ENCODE results near the gene RITA1. TPM values are rescaled to one million over a fixed set of nuclear protein-coding genes. Genes with fewer than 3 reads are reported as not detected.

RITA1 gene
- total and polyA plus RNA-seq, 2 donors, result 5.8 to 13.8 TPM

GRCh38 chr12:113159937-113160336, 25.6 kb upstream of the RITA1 start:
- H3K4me1 ChIP-seq (ENCODE audit: insufficient read depth), result no peaks in the 10 kb centered on the region
- no peak overlapping the region for H3K4me3 ChIP-seq (ENCODE audit: low read depth, low read length)
- H3K27ac ChIP-seq (ENCODE audit: low read depth), result no peak overlapping the region
- DNase-seq (ENCODE audit: extremely low spot score), result no peak
- 95% methylated on average over 7 of the region's 7 CpGs for WGBS
- peaks cover 6% of the 10 kb centered on the region for H3K36me3 ChIP-seq (ENCODE audit: insufficient read depth)

- H3K36me3 ChIP-seq (ENCODE audit: insufficient read depth), result peaks cover 6% of the 10 kb centered on the region
- H3K4me1 ChIP-seq (ENCODE audit: insufficient read depth), result no peaks in the 10 kb centered on the region
- WGBS, result 71% methylated on average over 26 of the region's 26 CpGs
- DNase-seq (ENCODE audit: extremely low spot score), result no peak
- no peak overlapping the region for H3K4me3 ChIP-seq (ENCODE audit: low read depth, low read length)
- H3K27ac ChIP-seq (ENCODE audit: low read depth), result no peak overlapping the region
Measured at GRCh38 chr12:113161415-113162016, 24.0 kb upstream of the RITA1 start.

DNA sequence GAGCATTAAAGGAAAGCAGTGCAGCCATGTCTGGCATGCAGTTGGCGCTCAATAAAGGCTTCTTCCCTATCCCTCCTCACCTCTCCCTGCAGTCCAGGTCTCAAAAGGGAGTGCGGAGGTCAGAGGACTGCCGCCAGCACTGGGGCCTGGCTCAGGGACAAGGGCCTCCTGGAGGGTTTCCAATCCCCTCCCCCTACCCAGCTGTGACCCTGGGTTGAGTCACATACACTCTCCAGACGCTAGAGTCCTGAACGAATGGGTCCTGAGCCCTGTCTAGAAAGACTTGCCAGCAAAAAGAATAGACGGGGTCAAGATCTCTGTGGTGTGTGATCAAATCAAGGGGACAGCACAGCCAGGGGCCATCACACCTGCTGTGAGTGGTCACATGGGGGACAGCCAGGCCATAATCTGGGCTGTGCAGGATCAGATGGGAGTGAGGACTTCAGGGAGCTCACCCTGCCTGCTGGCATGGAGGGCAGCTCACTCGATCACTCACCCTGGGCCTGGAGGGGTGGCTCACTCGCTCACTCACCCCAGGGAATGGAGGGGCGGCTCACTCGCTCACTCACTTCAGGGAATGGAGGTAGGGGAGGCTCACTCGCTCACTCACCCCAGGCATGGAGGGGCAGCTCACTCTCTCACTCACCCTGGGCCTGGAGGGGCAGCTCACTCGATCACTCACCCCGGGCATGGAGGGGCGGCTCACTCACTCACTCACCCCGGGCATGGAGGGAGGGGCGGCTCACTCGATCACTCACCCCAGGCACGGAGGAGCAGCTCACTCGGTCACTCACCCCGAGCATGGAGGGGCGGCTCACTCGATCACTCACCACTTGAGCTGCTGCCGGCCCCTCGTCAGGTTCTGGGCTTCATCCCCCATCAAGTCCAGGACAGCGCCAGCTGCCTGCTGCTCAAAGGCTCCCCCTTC, 23.2 kb upstream of the RITA1 start:
- 84% methylated on average over 25 of the region's 25 CpGs for WGBS
- no peak overlapping the region for H3K4me3 ChIP-seq (ENCODE audit: low read depth, low read length)
- H3K4me1 ChIP-seq (ENCODE audit: insufficient read depth), result no peaks in the 10 kb centered on the region
- H3K36me3 ChIP-seq (ENCODE audit: insufficient read depth), result peaks cover 6% of the 10 kb centered on the region
- DNase-seq (ENCODE audit: extremely low spot score), result no peak
- no peak overlapping the region for H3K27ac ChIP-seq (ENCODE audit: low read depth)

DNA sequence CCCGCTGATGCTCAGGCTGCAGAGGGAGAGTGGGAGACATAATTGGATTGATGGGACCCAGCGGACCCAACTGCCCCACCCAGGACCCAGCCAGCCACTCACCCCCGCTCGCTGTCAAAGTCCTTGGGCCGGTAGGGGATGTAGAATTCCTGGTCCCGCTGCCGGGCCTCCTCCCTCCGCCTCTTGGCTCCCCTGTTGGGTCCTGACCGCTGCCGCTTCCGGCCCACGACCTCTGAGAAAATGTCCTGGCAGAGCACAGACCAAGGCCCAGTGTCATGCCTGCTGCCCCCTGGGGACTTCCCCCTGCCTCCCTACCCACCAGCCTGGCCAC, 22.5 kb upstream of the RITA1 start:
- Histone ChIP-seq H3K36me3 (ENCODE audit: insufficient read depth) (peaks cover 6% of the 10 kb centered on the region), H3K4me1 (ENCODE audit: insufficient read depth) (no peaks in the 10 kb centered on the region), H3K4me3 (ENCODE audit: low read depth, low read length) (no peak overlapping the region), H3K27ac (ENCODE audit: low read depth) (no peak overlapping the region)
- no peak for DNase-seq (ENCODE audit: extremely low spot score)
- 94% methylated on average over 12 of the region's 12 CpGs for WGBS

DNA sequence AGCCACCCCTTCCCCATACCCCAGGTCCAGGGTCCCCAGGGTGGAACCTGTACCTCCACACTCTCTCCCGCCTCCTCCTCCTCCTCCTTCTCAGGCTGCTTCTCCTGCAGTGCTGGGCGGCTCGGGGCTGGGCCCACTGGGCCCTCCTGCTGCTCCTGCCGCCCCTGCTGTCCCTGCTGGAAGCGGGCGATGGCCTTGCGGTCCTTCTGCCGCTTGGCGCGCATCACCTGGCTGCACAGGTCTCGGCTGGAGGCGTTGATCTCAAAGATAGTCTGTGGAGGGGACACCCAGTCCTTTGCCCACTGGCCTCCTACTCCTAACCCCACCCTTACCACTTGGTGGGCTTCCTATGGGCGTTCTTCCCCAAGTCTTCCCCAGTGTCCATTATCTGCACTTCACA, 21.5 kb upstream of the RITA1 start:
- Histone ChIP-seq H3K27ac (ENCODE audit: low read depth) (no peak overlapping the region), H3K36me3 (ENCODE audit: insufficient read depth) (peaks cover 6% of the 10 kb centered on the region), H3K4me3 (ENCODE audit: low read depth, low read length) (no peak overlapping the region), H3K4me1 (ENCODE audit: insufficient read depth) (no peaks in the 10 kb centered on the region)
- no peak for DNase-seq (ENCODE audit: extremely low spot score)
- 99% methylated on average over 13 of the region's 13 CpGs for WGBS

DNA sequence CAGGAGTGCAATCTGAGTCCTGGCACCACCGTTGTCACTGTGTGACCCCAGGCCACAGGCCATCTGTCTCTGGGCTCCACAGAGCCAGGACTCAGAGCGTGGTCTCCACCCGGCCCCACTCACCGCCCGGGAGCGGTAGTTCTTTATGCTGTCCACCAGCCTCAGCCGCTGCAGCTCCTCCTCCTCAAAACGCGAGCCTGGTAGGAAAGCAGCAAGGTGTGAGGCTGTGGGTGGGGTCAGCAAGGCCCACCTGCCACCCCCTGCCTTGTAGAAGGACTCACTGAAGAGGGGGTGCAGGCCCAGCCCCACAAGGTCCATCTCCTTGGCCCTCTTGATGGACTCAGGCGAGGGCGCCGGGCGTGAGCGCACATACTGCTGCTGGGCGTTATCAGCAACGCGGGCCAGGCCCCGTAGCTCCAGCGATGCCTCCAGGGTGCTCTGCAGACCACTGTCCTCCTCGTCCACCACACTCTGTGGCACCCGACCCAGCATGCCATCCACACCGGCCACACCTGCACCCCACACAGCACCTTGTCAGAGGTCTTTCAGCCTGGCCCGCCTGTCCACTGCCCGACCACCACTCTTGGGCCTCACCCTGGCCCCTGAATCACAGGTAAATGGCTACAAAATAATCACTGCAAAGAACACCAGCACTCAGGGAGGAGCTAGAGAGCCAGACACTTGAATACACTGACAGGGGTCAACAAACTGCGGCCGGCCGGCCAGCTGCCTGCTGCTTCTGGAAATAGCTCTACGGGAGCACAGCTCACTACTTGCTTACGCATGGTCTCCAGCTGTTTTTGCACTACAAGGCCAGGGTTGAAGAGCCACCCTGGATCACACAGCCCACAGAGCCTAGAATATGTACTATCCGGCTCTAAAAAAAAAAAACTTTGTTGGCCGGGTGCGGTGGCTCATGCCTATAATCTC, 19.7 kb upstream of the RITA1 start:
- Histone ChIP-seq H3K4me3 (ENCODE audit: low read depth, low read length) (no peak overlapping the region), H3K27ac (ENCODE audit: low read depth) (no peak overlapping the region), H3K36me3 (ENCODE audit: insufficient read depth) (peaks cover 7% of the 10 kb centered on the region), H3K4me1 (ENCODE audit: insufficient read depth) (no peaks in the 10 kb centered on the region)
- 93% methylated on average over 32 of the region's 32 CpGs for WGBS
- no peak for DNase-seq (ENCODE audit: extremely low spot score)

DNA sequence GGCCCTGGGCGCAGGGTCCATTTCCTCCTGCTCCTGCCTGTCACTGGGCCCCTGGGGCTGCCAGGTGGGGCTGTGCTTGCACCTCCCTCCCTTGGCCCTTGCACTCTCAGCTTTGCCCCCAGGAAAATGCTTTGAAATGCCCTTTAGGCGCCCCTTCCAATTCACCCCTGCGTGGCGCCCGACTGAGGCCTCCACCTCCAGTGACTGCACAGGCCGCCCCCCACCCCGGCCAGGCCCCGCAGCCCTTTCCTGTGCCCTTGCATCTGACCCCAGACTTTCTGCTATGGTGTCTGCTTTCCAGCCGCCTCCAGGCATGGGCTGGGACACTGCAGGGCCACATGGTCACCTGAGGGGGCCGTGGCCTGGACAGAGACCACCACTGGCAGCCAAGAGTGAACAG, 17.7 kb upstream of the RITA1 start:
- no peak for DNase-seq (ENCODE audit: extremely low spot score)
- H3K4me3 ChIP-seq (ENCODE audit: low read depth, low read length), result no peak overlapping the region
- H3K4me1 ChIP-seq (ENCODE audit: insufficient read depth), result no peaks in the 10 kb centered on the region
- H3K36me3 ChIP-seq (ENCODE audit: insufficient read depth), result peaks cover 14% of the 10 kb centered on the region
- 93% methylated on average over 10 of the region's 10 CpGs for WGBS
- no peak overlapping the region for H3K27ac ChIP-seq (ENCODE audit: low read depth)

DNA sequence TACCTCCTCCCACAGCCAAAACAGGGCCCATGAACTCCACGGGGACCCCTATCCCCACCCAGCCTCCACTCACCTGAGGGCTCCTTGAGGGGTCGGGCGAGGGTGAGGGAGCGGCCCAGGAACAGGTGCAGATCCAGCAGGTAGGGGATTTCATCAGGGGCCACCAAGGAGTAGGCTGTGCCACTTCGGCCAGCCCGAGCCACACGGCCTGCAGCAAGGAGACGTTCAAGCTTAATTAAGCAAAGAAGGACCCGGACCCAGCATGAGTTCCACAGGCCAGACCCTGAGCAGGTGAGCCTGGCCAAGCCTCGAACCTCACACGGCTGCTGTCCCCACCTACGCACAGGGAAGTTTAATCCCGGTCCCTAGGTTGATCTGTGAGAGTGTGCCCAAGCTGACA, 15.8 kb upstream of the RITA1 start:
- Histone ChIP-seq H3K4me3 (ENCODE audit: low read depth, low read length) (no peak overlapping the region), H3K27ac (ENCODE audit: low read depth) (no peak overlapping the region), H3K4me1 (ENCODE audit: insufficient read depth) (no peaks in the 10 kb centered on the region), H3K36me3 (ENCODE audit: insufficient read depth) (peaks cover 12% of the 10 kb centered on the region)
- DNase-seq (ENCODE audit: extremely low spot score), result no peak
- WGBS, result 95% methylated on average over 13 of the region's 13 CpGs

GRCh38 chr12:113170457-113170856, 15.1 kb upstream of the RITA1 start:
- WGBS, result 87% methylated on average over 5 of the region's 5 CpGs
- peaks cover 12% of the 10 kb centered on the region for H3K36me3 ChIP-seq (ENCODE audit: insufficient read depth)

DNA sequence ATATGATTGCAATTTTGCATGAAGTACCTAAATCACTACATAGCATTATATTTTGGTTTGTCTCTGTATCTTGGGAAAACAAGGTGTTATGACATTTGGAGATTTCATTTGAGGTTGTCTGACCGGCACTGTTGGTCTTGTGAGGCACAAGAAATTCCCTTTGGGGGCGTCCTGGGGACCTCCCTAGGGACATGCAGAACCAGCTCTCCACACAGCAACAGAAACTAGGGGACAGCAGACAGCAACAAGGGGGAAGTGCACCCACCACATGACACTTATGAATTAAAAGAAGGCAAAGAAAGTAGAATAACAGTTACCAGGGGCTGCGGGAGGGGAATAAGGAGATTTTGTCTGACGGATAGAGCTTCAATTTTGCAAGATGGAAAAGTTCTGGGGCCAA, 14.6 kb upstream of the RITA1 start:
- DNase-seq (ENCODE audit: extremely low spot score), result no peak
- Histone ChIP-seq H3K27ac (ENCODE audit: low read depth) (no peak overlapping the region), H3K4me3 (ENCODE audit: low read depth, low read length) (no peak overlapping the region), H3K4me1 (ENCODE audit: insufficient read depth) (no peaks in the 10 kb centered on the region), H3K36me3 (ENCODE audit: insufficient read depth) (peaks cover 12% of the 10 kb centered on the region)
- WGBS, result 95% methylated on average over 4 of the region's 4 CpGs

More at GRCh38 chr12:113170457-113170856, 15.1 kb upstream of the RITA1 start:
- Histone ChIP-seq H3K4me3 (ENCODE audit: low read depth, low read length) (no peak overlapping the region), H3K27ac (ENCODE audit: low read depth) (no peak overlapping the region), H3K4me1 (ENCODE audit: insufficient read depth) (no peaks in the 10 kb centered on the region)
- DNase-seq (ENCODE audit: extremely low spot score), result no peak

- Histone ChIP-seq H3K4me1 (ENCODE audit: insufficient read depth) (no peaks in the 10 kb centered on the region), H3K4me3 (ENCODE audit: low read depth, low read length) (no peak overlapping the region), H3K36me3 (ENCODE audit: insufficient read depth) (peaks cover 12% of the 10 kb centered on the region), H3K27ac (ENCODE audit: low read depth) (no peak overlapping the region)
- no peak for DNase-seq (ENCODE audit: extremely low spot score)
- WGBS, result 97% methylated on average over 9 of the region's 9 CpGs
Measured at GRCh38 chr12:113171543-113171942, 14.0 kb upstream of the RITA1 start.

DNA sequence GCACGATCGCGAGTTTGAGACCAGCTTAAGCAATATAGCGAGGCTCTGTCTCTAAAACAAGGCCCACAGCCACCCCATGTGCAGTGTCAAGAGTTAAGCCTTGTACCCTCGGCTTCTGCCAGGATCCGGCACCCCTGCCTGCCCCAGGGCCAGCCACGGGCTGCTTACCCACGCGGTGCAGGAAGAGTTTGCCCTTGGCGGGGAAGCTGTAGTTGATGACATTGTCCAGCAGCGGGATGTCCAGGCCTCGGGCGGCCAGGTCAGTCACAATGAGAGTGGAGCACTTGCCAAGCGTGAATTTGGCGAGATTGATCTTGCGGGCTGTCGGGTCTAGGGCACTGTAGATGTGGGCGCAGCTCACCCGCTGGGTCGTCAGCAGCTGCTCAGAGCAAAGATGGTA, 13.3 kb upstream of the RITA1 start:
- Histone ChIP-seq H3K36me3 (ENCODE audit: insufficient read depth) (peaks cover 12% of the 10 kb centered on the region), H3K4me3 (ENCODE audit: low read depth, low read length) (no peak overlapping the region), H3K27ac (ENCODE audit: low read depth) (no peak overlapping the region), H3K4me1 (ENCODE audit: insufficient read depth) (no peaks in the 10 kb centered on the region)
- 97% methylated on average over 20 of the region's 20 CpGs for WGBS
- no peak for DNase-seq (ENCODE audit: extremely low spot score)

- WGBS, result 93% methylated on average over 7 of the region's 7 CpGs
- Histone ChIP-seq H3K4me1 (ENCODE audit: insufficient read depth) (no peaks in the 10 kb centered on the region), H3K27ac (ENCODE audit: low read depth) (no peak overlapping the region), H3K4me3 (ENCODE audit: low read depth, low read length) (no peak overlapping the region), H3K36me3 (ENCODE audit: insufficient read depth) (peaks cover 18% of the 10 kb centered on the region)
- no peak for DNase-seq (ENCODE audit: extremely low spot score)
Measured at GRCh38 chr12:113173081-113173698, 12.3 kb upstream of the RITA1 start.
